Colon (tissue), 2 donors: ENCODE data around the gene EYA2.
"Not testable (repeated sequence)": the region's sequence is repeated elsewhere in the genome, so short reads cannot be mapped to it uniquely, and the experiment has no call there.

Experiments used
- FAIRE-seq: peaks from 2 replicates; lab custom pipeline; 2012; peaks lifted over from hg19 to GRCh38; lab: Jason Lieb, UNC
- donor health status: control.
- donor health status: control.

Gene EYA2

DNA sequence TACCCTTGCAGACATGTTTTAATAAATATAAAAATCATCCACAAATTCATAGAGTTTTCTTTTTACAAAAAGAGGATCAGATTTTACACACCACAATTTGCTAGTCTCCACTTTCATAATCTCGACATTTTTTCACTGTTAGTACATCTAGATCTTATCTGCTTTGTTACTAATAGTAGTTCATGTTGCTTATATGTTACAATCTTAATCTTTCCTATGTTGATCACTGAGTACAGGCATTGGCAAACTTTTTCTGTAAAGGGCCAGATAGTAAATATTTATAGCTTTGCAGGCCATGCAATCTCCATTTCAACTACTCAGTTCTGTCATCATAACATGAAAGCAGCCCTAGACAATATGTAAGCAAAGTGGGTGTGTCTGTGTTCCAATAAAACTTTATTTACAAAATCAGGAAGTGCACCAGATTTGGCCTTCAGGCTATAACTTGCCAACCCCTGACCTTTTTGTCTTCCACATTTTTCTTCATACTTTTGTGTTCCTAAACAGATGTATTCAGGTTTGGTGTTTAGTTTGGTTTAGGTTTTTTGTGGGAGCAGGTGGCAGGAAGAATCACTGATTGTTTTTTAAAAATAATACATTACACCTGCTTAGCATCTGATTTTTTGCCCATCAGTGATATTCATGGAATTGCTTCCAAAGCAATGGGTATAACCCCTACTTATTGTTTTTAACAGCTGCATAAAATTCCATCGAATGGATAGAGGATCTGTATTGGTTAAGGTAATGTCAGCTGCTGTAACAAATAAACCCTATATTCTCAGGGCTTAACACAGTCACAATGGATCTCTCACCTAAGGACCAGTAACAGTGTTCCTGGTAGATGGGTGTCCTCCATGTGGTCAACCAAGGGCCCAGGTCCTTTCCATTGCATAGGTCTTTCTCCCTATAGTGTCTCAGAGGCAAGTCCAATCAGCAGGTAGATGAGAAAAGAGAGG is 61.2 kb downstream of the EYA2 start:
- FAIRE-seq: no peak

DNA sequence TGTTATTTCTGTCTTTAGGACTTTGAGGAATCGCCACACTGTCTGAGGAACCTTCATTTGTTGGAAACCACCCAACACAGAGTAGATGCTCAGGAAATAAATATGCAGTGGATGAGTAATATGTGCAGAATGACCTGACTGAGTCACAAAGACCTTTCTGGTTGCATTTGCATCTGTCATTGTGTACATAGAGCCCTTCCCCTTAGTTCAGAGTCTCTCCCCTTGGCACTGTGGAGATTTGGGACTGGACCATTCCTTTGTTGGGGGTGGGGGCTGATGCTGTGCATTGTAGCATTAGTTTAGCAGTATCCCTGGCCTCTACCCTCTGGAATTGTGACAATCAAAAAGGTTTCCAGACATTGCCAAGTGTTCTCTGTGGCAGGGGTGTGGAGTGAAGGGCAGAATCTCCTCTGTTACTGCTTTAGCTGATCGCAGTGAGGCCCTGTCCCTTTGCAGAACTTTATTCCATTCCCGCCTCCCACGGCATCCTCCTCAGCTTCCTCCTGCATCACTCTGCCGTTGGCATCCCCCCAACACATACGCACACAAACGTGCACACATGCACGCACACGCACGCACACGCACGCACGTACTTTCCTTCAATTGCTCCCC is 64.5 kb downstream of the EYA2 start:
- no peak for FAIRE-seq

DNA sequence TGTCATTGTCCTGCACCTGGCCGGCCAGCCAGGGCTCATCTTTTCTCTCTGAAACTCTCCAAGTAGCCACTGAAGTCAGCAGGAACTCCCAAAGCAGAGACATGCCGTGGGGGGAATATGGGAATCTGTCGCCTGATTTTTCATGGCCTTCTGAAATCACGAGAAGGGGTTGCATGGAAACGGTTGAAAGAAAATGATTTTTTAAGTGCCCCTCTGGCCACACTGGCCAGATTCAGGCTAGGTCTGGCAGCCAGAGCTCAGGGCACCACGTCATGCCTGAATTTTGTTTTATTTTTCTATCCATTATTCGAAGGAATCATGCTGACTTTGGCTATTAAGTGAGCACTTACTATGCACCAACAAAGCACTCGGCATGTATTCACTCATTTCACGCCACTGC is 65.2 kb downstream of the EYA2 start:
- no peak for FAIRE-seq

DNA sequence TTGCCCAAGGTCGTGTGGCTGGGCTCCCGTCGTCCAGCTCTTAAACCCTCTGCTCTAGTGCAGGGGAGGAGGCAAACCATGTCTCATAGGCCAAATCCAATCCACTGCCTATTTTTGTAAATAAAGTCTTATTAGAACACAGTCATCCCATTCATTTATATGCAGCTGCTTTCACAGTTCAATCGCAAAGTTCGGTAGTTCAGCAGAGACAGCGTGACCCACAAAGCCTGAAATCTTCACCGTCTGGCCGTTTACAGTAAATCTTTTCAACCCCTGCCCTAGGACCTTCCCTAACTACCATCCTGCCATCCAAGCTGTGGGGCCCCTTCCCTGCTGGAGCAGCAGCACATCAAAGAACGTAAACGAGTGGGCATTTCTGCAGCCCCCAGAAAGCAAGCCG is 65.9 kb downstream of the EYA2 start:
- FAIRE-seq: no peak

DNA sequence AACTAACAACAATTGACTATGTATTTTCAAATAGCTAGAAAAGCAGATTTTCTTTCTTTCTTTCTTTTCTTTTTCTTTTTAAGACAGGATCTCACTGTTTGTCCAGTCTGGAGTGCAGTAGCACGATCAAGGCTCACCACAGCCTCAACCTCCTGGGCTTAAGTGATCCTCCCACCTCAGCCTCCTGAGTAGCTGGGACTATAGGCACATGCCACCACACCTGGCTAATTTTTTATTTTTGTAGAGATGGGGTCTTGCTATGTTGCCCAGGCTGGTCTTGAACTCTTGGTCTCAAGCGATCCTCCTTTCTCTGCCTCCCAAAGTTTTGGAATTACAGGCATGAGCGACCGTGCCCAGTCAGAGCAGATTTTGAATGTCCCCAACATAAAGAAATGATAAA is 67.3 kb downstream of the EYA2 start:
- not testable (repeated sequence) for FAIRE-seq

DNA sequence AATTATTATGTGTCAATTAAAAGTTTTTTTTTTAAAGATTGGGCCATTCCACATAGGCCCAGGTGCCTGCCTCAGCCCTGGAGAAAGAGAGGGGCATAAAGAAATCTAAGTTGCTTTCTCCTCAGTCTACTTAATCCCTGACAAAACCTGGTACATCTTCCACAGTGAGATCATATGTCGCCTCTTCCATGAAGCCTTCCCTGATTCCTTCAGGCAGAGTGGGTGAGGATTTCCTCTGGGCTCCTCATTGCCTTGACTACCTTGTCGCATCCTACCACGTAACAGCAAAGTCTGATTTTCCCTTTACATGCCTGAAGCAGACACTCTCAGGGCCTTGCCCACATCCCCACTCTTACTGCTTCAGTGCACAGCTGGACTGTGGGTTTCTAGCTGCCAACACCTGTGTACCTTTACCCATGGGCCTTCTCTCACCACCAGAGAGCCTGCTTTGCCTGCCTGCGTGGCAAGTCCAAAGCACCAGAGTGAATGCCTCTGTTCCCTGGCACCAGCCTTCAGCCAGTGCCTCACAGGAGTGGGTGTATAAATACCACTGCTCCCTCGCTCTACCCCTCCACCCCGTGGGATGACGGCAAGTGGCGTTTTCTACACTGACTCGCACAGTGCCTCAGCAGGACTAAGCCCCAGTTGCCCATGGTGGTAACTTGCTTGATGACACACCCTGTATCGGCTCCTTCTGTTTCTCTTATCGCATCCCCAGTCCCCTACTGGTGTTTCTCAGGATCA is 68.0 kb downstream of the EYA2 start:
- no peak for FAIRE-seq

DNA sequence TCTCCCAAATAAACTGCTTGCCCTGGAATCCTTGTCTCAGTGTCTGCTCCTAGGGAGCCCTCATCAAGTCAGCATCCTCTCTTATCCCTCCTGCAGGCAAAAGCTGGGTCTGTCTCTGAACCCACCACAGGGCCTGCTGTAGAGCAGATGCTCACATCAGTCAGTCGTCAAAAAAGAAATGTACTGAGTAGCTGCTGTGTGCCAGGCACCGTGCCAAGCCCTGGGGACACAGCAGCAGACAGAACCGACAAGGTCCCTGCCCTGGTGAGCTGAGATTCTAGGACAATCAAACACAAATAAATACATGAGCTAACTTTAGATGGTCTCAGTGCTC is 68.5 kb downstream of the EYA2 start:
- FAIRE-seq: no peak

DNA sequence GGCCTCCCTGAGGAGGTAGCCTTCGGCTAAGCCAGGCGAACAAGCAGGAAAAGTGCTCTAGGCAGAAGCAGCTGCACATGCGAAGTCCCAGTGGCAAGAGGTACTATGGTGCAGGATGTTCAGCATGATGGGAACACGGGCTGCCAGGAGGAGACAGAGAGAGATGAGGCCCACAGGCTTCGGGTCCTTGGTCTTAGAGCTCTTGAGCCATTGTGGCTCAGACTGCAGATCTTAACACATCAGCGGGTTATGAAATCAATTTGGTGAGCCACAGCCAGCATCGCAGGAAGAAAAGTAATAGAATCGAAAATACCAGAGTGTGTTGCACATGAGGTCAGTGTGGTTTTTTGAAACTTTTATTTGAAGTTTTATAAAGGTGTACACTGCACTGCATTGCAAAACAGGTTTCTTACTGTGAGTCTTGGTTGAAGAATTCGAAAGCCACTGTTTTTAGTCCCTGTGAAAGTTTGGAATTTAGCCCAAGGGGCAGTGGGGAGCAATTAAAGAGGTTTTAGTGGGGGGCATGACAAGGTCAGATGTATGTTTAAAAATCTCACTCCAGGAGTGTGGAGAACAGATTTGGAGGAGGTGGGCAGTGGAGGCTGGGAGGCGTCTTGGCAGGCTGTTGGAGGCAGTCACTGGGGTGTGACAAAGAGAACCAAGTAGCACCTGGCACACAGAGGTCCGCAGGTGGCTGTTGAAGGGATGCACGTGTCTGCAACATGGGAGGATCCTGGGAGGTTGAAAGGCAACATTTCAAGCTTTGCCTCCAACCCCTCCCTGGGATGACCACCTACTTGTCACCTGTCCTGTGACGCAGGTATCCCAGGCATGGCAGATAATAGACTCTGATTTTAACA is 69.3 kb downstream of the EYA2 start:
- no peak for FAIRE-seq

DNA sequence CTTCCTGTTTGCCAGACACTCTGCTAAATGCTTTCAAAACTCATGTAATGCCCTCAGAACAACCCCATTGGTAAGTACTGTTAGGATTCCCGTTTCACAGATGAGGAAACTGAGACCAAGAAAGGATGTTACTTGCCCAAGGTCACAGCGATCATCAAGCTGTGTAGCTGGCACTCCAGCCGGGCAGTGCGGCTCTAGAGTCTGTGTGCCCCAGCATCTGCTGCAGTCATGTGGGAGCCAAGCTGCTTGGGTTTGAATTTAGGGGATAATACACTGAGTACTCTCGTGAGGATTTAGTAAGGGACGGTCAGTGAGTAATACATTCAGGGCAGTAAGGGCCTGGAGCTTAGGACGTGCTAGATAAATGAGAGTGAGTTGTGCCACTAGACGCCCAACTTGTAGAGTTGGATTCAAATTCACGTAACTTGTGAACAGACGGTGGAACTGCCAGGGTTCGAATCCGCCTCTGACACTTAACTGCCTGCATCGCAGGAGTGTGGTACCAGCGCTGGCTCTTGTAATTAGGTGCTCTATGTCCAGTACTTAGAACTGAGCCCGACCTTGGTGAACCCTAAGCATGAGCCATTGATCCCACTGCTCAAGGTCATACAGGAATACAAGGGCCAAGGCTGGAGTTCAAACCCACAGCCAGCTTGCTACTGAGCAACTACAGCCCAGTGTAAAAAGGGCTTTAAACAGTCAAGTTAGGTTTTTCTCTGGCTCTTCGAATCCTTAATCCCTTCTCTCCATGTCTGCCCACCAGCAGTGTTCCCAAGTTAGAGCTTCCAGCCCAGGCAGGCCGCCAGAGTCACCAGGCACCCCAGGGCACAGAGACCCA is 70.2 kb downstream of the EYA2 start:
- FAIRE-seq: no peak

DNA sequence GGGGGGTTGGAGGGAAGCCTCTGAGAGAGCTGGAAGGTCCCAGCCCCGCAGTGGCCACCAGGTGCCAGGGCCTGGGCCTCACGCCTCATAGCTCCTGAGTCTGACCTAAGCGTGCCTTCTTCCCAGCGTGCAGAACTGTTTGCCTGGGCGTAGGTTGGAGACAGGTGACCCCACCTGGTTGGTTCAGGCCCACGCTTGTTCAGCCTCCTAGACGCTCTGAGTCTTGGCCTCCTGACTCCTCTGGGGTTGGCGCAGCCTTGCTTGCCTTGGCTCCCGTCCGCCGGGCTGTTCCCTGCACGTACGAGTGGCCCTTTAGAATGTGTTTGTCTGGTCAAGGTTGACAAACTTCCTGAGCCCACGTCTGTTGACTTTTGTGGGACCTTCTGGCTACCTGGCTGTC is 70.8 kb downstream of the EYA2 start:
- FAIRE-seq: no peak

DNA sequence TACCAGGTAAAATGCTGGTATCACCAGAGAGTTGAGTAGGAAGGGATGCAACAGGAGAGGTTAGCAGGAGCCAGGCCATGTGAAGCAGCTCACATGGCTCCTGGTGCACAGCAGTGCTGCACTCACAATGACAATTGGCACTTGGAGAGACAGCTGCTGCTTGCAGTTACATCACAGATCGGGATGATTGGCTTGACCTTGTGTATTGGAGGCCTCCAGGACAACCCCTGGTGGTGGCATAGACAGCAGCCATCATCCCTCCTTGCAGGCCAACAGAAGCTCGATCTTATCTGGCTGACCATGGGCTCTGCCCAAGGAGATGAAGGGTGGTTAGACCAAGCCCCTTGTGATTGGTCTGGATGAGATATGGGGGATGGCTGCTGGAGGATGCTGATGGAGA is 73.0 kb downstream of the EYA2 start:
- no peak for FAIRE-seq

DNA sequence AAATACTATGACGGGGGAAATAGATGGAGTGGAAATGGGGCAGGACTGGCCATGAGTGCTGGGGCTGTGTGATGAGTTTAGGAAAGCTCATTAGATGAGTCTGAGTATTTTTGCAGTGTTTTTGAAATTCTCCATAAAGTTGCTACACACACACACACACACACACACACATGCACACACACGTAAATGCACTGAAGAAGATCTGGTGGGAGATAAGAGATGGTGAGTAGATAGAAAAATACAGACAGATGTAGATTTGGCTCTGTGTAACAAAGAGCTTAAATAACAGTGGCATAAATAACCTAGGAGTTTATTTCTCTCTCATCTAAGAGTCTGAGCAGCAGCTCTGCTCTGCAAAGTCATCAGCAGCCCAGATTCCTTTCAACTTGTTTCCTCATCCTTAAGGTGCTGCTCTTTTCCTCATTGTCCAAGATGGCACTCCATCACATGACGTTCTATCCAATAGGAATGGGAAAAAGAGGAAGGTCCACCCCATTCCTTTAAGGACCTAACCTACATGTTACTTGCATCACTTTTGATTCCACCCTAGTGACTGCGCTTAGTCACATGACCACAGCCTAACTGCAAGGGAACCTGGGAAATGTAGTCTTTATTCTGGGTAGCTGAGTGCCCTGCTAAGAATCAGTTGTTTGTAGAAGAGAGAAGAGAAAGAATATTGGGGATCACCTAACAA is 76.4 kb downstream of the EYA2 start:
- FAIRE-seq: no peak

DNA sequence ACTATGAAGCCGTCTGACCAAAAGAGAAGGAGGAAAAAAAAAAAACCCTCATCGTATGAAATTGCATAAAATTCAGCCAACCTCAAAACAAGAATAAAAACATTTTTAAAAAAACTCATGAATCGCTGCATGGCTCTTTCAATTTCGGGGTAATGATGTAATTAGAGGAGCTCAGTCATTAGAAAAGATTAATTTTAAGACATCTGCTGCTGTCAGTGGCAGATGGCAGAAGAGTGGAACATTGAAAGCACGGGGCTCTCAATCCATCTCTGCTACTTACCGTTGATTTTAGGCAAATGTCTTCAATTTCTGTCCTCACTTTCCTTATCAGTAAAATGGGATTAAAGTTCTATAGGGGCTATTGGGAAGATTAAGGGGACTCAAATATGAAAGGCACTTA is 79.1 kb downstream of the EYA2 start:
- FAIRE-seq: no peak

DNA sequence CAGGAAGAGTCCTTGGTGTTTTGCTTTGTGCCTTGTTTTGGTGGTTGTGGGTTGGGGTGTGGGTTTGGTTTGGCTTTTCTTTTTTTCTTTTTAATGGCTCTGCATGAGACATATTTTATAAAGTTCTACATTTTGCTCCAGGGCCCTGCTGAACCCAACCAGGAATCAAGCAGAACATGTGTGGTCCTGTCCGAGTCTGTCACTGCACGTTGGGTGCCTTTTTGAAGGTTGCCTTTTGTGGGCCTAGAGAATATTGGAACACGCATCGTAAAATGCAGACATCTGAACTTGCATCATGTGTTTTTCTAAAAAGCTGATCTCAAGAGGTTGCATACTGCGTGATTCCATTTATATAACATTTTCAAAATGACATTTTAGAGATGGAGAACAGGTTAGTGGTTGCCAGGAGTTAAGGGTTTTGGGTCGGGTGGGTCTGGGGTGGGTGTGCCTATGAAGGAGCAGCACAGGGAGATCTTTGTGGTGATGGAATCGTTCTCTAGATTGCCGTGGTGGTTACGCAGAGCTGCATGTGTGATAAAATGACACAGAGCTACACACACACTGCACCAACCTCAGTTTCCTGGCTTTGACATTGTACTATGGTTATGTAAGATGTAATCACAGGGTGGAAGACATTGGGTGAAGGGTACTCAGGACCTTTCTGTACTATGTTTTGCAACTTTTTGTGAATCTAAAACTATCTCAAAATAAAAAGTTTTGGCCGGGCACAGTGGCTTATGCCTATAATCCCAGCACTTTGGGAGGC is 80.2 kb downstream of the EYA2 start:
- FAIRE-seq: no peak

DNA sequence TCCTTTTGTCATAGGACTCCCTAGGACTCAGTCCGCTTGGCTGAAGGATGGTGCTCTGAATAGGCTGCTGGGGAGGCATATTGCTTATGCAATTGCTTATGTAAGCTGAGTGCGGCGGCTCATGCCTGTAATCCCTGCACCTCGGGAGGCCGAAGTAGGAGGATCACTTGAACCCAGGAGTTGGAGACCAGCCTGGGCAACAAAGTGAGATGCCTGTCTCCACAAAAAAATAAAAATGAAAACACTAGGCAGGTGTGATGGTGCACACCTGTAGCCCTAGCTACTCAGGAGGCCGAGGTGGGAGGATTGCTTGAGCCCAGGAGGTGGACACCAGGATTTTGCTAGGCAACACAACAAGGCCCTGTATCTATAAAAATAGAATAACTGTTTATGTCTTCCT is 81.3 kb downstream of the EYA2 start:
- no peak for FAIRE-seq

DNA sequence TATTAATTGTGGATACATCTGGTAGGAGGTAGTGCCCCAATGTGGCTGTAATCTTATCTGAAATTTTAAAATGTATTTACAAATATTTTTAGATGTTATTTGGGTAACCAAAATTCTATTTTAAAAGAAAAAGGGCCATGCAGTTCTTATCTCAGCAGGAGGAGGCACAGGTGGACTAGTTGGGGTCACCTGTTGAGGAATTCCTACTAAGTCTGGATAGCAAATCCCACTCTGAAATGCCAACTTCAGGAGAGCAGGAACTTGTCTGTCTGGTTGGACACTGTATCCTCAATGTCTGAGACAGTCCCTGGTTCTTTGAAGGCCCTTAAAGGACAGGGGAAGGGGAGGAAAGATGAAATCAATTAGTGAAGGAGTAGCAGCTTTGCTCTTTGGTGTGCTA is 82.6 kb downstream of the EYA2 start:
- no peak for FAIRE-seq

DNA sequence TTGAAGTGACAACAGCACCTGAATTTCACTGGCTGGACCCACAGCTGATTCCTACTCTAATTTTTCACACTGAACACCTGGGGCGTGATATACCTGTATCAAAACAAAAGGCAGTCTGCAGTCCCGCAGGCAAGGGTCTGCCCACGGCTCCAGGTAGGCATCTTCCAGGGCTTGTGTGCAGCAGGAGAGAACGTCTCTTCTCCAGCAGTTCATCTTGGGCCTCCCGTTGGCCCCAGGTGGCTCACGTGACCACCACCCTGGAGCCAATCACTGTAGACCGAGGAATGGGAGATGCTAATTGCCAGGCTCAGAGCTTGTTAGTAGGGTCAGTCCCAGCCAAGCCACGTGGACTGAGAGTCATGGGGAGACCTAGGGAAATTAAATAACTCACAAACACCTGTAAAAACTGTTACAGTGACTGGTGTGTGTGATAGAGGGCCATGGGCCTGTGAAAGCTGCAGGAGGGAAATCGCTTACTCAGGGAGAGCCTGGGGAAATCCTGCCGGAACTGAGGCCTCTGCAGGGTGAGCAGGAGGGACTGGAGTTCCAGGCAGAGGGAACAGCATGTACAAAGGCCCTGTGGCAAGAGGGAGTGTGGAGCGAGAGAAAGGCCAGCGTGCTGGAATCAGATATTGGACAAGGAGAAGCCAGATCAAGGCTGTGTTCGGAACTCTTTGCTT is 83.4 kb downstream of the EYA2 start:
- FAIRE-seq: no peak

DNA sequence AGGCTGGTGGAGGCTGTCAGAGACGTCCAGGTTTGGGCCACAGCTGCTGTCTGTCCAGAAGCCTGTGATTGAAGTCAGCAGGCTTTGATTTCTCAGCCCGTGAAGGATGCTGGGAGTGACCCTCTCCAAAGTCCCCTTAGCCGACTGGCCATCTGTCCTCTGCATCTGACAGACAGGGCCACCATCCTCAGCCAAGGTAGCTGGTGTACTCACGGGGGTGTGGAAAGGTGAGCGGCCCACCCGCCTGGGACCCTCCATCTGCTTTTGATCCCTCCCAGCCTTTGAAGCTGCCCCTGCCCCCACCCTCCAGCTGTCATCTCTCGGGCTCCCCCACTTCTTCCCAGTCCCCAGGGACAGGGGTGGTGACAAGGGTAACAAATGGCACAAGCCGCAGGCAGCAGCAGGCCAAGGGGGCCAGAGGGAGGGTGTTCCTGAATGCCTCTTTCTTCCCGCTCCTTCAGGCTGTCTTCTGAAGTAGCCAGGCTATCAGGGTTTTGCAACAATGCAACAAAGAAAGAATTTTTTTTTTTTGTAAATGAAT is 84.4 kb downstream of the EYA2 start:
- FAIRE-seq: no peak
